ENCODE results near the gene PTPN12.

GRCh38 chr7:77542895-77543294 lies 5.8 kb downstream of the PTPN12 start:
- TF ChIP-seq POLR2AphosphoS5 (IDR thresholded peaks at IDR 0.05; ENCODE audit: low read depth, low read length) (no peak), POLR2A (IDR thresholded peaks at IDR 0.05; ENCODE audit: low read depth, low read length) (no peak)
